Erythroblast (primary cell): Measurements from ENCODE around the gene PRMT7.

Experiments used
- DNase-seq, 2 experiments: peaks; one replicate each; lab custom pipeline; 2025; lab: John Stamatoyannopoulos, UW
- GATA1 ChIP-seq: IDR thresholded peaks from 2 replicates; pipeline ENCODE4 v1.6.1; 2011; ENCODE audit warnings: low read depth, mild to moderate bottlenecking, control low read depth, low read length, moderate library complexity
- POLR2A ChIP-seq: IDR thresholded peaks from 2 replicates; pipeline ENCODE4 v1.6.1; 2011; ENCODE audit warnings: mild to moderate bottlenecking, low read length

The PRMT7 gene

GRCh38 chr16:68313116-68313515 lies 2.3 kb downstream of the PRMT7 start:
- TF ChIP-seq GATA1: no peak
- TF ChIP-seq POLR2A: no peak
- DNase-seq: no peak

GRCh38 chr16:68319185-68319908 lies 8.5 kb downstream of the PRMT7 start:
- DNase-seq: no peak
- TF ChIP-seq GATA1 (no peak), POLR2A (no peak)

GRCh38 chr16:68324336-68324735 lies 13.5 kb downstream of the PRMT7 start:
- TF ChIP-seq POLR2A (no peak), GATA1 (no peak)
- no peak for DNase-seq

GRCh38 chr16:68324780-68325357 lies 14.1 kb downstream of the PRMT7 start:
- TF ChIP-seq POLR2A (no peak), GATA1 (no peak)
- DNase-seq: no peak

GRCh38 chr16:68328151-68328859 lies 17.5 kb downstream of the PRMT7 start:
- TF ChIP-seq POLR2A: no peak
- no peak for TF ChIP-seq GATA1
- peak; percentile 83 to 90 for DNase-seq

GRCh38 chr16:68328860-68329390 lies 18.1 kb downstream of the PRMT7 start:
- DNase-seq: no peak
- TF ChIP-seq POLR2A (no peak), GATA1 (no peak)

GRCh38 chr16:68331879-68332410 lies 21.1 kb downstream of the PRMT7 start:
- TF ChIP-seq POLR2A (no peak), GATA1 (no peak)
- DNase-seq: no peak

- TF ChIP-seq POLR2A: no peak
- no peak for TF ChIP-seq GATA1
- no peak for DNase-seq
Measured at GRCh38 chr16:68332411-68333121, 21.7 kb downstream of the PRMT7 start.

- TF ChIP-seq POLR2A (no peak), GATA1 (no peak)
- no peak for DNase-seq
Measured at GRCh38 chr16:68335175-68335574, 24.4 kb downstream of the PRMT7 start.

- TF ChIP-seq GATA1 (no peak), POLR2A (no peak)
- DNase-seq: no peak
Measured at GRCh38 chr16:68338326-68339119, 27.7 kb downstream of the PRMT7 start.

GRCh38 chr16:68339214-68339613 lies 28.4 kb downstream of the PRMT7 start:
- DNase-seq: no peak
- TF ChIP-seq GATA1: no peak
- TF ChIP-seq POLR2A: no peak

GRCh38 chr16:68342620-68343019 lies 31.8 kb downstream of the PRMT7 start:
- no peak for TF ChIP-seq GATA1
- no peak for TF ChIP-seq POLR2A
- DNase-seq: no peak

- no peak for DNase-seq
- TF ChIP-seq POLR2A (no peak), GATA1 (no peak)
Measured at GRCh38 chr16:68343137-68343536, 32.3 kb downstream of the PRMT7 start.
